Neuron (in vitro differentiated cells): Measurements from ENCODE around the gene ZKSCAN7.
"Not testable (repeated sequence)": the region's sequence is repeated elsewhere in the genome, so short reads cannot be mapped to it uniquely, and the experiment has no call there.

Source experiments
- H2AFZ ChIP-seq: one replicate; pipeline ENCODE4 v1.6.1; 2013; ENCODE audit warnings: low read depth, mild to moderate bottlenecking, inconsistent platforms, low read length, moderate library complexity
- H3K27me3 ChIP-seq: one replicate; pipeline ENCODE4 v1.6.1; 2013; ENCODE audit warnings: low read length; ENCODE audit not compliant: insufficient read depth
- H3K36me3 ChIP-seq: one replicate; pipeline ENCODE4 v1.6.1; 2013; ENCODE audit warnings: low read length; ENCODE audit not compliant: insufficient read depth
- H3K4me1 ChIP-seq: one replicate; pipeline ENCODE4 v1.6.1; 2013; ENCODE audit warnings: low read length; ENCODE audit not compliant: insufficient read depth
- H3K4me3 ChIP-seq: 2 replicates; pipeline ENCODE4 v1.5.1; 2013; ENCODE audit warnings: mild to moderate bottlenecking, low read length, moderate library complexity
- H3K9me3 ChIP-seq: one replicate; pipeline ENCODE4 v1.6.1; 2013; ENCODE audit warnings: low read length

The ZKSCAN7 gene

DNA sequence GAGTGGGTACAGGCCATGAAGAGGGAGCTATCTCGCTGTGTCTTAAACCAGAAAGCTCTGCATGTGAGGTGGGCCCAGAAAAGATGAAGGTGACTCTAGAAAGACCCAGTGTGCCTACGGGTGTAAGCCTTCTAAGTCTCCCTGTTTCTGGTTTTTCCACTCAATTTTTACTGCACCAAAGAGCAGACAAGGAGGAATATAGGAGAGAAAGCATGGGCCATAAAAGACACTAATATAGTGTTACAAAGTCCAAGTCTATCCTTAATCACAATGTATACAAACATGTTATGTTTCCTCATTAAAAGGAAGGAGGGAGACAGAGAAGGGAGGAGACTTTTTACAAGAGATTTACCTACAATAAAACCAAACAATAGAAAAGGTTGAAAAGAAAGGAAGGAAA, 24.1 kb upstream of the ZKSCAN7 start:
- no peaks in the 10 kb centered on the region for H3K4me1 ChIP-seq
- H3K36me3 ChIP-seq: no peaks in the 10 kb centered on the region
- H3K27me3 ChIP-seq: peaks cover 3% of the 10 kb centered on the region
- H3K9me3 ChIP-seq: no peaks in the 10 kb centered on the region
- no peak overlapping the region for H3K4me3 ChIP-seq
- H2AFZ ChIP-seq: no peak overlapping the region

DNA sequence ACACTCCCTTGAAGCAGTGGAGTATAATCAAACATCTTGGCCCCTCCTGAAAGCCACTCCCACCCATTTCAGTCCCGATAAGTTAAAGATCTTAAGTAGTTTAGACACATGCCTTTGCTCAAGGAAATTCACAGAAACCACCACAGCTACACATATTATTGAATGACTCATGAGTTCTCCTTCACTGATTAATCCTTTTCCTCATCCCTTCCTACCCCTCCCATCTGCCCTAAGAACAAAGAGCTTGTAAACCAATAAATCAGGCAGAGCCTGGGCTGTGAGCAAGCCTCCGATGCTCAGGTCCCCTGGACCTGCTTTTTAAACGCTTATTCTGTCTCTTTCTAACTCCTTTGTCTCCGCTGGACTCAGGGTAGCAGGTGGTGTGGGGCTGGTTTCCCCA, 20.3 kb upstream of the ZKSCAN7 start:
- not testable (repeated sequence) for H3K9me3 ChIP-seq, H3K27me3 ChIP-seq, H3K36me3 ChIP-seq, H2AFZ ChIP-seq, H3K4me1 ChIP-seq, H3K4me3 ChIP-seq

DNA sequence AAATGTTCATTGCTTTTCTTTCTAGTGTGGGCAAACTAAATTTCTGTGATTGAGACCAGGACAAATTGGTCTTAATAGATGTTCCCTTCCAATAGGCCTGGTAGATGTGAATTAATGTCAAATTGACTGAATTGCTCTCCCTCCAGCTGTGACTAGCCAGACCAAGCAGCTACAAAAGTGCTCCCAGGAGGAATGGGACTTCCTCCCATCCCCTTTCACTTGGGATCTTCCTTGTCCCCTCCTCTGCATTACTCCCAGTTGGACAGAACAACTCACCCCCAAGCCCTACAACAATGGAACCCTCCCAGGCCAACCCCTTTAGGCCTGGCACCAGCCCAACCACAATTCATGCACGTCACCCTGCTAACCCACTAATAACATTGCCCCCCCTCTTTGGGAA, 19.6 kb upstream of the ZKSCAN7 start:
- H3K36me3 ChIP-seq: no peaks in the 10 kb centered on the region
- H3K9me3 ChIP-seq: peaks cover 2% of the 10 kb centered on the region
- no peak overlapping the region for H2AFZ ChIP-seq
- peaks cover 3% of the 10 kb centered on the region for H3K27me3 ChIP-seq
- no peaks in the 10 kb centered on the region for H3K4me1 ChIP-seq
- H3K4me3 ChIP-seq: no peak overlapping the region

DNA sequence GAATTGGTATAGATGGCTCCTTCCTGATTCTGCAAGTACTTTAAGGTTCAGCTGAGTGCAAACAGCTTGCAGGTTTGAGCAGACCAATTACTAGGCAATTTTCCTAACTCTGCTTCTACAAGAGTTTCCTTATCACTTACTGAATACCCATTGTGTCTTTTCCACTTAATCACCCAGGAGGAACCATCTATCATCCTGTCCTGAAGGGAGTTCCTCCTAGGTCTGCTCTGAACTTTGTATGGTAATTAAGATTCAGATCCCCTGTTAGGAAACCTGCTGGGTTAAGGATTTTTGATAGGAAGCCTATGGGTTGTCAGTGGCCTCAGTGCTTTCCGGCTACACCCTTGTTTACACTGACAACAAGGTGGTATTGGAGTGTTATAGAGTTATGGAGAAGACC, 10.2 kb upstream of the ZKSCAN7 start:
- not testable (repeated sequence) for H3K27me3 ChIP-seq, H3K36me3 ChIP-seq, H3K9me3 ChIP-seq, H3K4me3 ChIP-seq, H3K4me1 ChIP-seq, H2AFZ ChIP-seq

DNA sequence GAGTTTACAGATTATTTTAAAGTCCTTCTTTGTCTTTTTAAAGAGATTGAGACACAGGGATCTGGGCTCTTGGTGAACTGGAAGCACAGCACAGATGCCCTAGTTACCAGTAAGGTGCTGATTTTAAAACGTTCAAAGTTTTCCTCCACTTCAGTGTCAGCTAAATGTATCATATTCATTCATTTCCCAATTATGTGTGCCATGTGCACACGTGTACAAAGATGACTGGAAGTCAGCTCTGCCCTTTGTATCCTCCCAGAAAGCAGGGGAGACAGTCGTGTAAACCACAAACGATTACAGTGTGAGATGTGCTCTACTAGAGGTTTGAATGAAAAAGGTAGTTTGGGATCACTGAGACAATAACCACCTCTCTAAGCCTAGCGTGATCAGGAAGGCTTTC, 730 bp downstream of the ZKSCAN7 start:
- Histone ChIP-seq H2AFZ (peak overlapping the region; percentile 95), H3K9me3 (peaks cover 28% of the 10 kb centered on the region), H3K36me3 (peaks cover 36% of the 10 kb centered on the region), H3K27me3 (peaks cover 10% of the 10 kb centered on the region), H3K4me1 (peaks cover 7% of the 10 kb centered on the region), H3K4me3 (peak overlapping the region; percentile 97)

DNA sequence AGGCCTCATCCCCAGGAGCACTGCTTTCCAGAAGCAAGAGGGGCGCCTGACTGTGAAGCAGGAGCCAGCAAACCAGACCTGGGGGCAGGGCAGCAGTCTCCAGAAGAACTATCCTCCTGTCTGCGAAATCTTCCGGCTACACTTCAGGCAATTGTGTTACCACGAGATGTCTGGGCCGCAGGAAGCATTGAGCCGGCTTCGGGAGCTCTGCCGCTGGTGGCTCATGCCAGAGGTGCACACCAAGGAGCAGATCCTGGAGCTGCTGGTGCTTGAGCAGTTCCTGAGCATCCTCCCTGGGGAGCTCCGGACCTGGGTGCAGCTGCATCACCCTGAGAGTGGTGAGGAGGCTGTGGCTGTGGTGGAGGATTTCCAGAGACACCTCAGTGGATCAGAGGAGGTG, 2.1 kb downstream of the ZKSCAN7 start:
- Histone ChIP-seq H3K27me3 (peaks cover 9% of the 10 kb centered on the region), H3K9me3 (peaks cover 40% of the 10 kb centered on the region), H3K36me3 (peaks cover 49% of the 10 kb centered on the region), H3K4me1 (peaks cover 7% of the 10 kb centered on the region), H2AFZ (no peak overlapping the region), H3K4me3 (no peak overlapping the region)

DNA sequence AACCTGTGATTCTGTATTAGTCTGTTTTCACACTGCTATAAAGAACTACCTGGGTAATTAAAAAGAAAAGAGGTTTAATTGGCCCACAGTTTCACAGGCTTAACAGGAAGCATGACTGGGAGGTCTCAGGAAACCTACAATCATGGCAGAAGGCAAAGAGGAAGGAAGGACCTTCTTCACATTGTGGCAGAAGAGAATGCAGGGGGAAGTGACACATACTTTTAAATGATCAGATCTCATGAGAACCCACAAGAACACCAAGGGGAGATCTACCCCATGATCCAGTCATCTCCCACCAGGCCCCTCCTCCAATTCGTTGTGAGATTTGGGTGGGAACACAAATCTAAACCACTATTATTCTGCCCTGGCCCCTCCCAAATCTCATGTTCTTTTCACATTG, 6.1 kb downstream of the ZKSCAN7 start:
- Histone ChIP-seq H3K4me3 (no peak overlapping the region), H3K27me3 (no peaks in the 10 kb centered on the region), H3K4me1 (peaks cover 3% of the 10 kb centered on the region), H2AFZ (no peak overlapping the region), H3K9me3 (peaks cover 57% of the 10 kb centered on the region), H3K36me3 (peaks cover 76% of the 10 kb centered on the region)

DNA sequence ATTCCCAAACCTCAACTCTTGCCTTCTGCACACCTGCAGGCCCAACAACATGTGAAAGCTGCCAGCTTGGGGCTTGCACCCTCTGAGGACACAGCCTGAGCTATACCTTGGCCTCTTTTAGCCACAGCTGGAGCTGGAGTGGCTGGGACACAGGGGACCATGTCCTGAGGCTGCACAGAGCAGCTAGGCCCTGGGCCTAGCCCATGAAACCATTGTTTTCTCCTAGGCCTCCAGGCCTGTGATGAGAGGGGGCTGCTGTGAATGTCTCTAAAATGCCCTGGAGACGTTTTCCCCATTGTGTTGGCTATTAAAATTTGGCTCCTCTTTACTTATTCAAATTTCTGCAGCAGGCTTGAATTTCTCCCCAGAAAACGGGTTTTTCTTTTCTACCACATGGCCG, 7.2 kb downstream of the ZKSCAN7 start:
- peaks cover 75% of the 10 kb centered on the region for H3K36me3 ChIP-seq
- H3K4me3 ChIP-seq: no peak overlapping the region
- H3K9me3 ChIP-seq: peaks cover 60% of the 10 kb centered on the region
- no peaks in the 10 kb centered on the region for H3K4me1 ChIP-seq
- H3K27me3 ChIP-seq: no peaks in the 10 kb centered on the region
- no peak overlapping the region for H2AFZ ChIP-seq

DNA sequence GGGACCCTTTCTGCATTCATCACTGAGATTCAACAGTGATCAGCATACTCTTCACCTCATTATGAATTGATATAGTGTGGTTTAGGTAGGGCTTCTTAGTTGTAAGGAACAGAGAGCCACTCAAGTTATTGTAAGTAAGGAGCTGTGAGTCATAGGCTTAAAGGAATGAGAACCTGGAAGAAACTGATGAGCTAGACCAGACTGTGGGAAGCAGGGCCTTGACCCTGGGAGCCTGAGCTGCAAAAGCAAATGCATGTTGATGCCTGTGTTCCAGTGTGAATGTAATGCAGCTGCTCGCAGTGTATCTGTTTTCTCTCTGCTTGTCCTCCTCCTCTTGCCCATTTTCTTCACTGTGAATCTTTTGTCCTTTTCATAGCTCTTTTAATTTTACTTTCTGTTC, 13.6 kb downstream of the ZKSCAN7 start:
- H3K9me3 ChIP-seq: peaks cover 63% of the 10 kb centered on the region
- H3K36me3 ChIP-seq: peaks cover 78% of the 10 kb centered on the region
- no peaks in the 10 kb centered on the region for H3K27me3 ChIP-seq
- no peak overlapping the region for H2AFZ ChIP-seq
- H3K4me3 ChIP-seq: no peak overlapping the region
- no peaks in the 10 kb centered on the region for H3K4me1 ChIP-seq

DNA sequence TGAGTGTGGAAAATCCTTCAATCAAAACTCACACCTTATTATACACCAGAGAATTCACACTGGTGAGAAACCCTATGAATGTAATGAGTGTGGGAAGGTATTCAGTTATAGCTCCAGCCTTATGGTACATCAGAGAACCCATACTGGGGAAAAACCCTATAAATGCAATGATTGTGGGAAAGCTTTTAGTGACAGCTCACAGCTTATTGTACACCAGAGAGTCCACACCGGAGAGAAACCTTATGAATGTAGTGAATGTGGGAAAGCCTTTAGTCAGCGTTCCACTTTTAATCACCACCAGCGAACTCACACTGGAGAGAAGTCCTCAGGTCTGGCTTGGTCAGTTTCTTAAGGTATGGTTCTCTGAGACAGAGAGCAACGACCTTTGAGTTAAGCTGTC, 16.0 kb downstream of the ZKSCAN7 start:
- Histone ChIP-seq H3K36me3 (peaks cover 61% of the 10 kb centered on the region), H3K9me3 (peaks cover 52% of the 10 kb centered on the region)

DNA sequence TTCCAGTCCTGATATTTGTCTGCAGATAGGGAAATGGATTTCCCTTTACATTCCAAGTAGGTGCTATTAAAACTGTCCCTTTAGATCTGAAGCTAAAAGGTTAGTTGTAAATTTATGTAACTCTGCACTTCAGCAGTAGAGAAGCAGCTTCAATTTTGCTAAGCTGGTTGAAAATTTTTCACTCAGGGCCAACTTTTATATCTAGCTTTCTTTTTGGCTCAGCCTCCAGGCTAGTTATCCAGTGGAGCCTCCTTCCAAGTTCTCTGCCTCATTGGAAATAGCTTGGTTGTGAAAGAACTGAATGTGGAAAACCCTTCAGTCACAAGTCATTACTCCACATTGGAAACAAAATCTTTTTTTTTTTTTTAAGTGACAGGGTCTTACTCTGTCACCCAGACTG, 21.6 kb downstream of the ZKSCAN7 start:
- Histone ChIP-seq H2AFZ (no peak overlapping the region), H3K36me3 (peaks cover 31% of the 10 kb centered on the region)

More for the DNA sequence above, 16.0 kb downstream of the ZKSCAN7 start:
- Histone ChIP-seq H3K4me1 (no peaks in the 10 kb centered on the region), H2AFZ (no peak overlapping the region), H3K4me3 (no peak overlapping the region), H3K27me3 (no peaks in the 10 kb centered on the region)

DNA sequence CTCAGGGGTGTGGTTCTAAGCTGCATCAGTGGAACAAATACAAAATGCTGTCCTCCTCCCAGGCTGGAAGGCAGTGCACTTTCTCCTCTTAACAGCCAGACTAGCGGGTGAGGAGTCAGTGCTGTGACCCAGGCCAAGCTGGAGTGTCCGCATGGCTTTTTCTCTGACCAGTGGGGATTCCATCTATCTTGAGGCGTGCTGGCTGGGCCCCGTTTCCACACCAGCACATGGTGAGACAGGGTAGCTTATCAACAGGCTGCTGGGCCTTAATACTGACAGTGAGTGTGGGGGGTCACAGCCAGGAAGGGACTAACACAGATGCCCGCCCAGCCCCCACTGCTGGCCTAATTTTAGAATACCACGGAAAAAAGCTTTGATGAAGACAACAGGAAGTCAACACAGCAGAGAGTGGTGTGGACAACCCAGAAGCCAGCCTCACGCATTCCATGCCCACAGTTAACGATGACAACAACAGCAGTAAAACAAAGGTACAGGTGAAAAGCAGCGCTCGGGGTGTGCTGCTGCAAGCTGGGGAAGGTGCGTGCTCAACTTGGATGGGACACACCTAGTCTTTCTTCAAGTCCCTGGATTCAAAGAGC, 22.5 kb downstream of the ZKSCAN7 start:
- not testable (repeated sequence) for H3K4me3 ChIP-seq, H3K27me3 ChIP-seq, H2AFZ ChIP-seq, H3K4me1 ChIP-seq
- peaks cover 22% of the 10 kb centered on the region for H3K36me3 ChIP-seq
- H3K9me3 ChIP-seq: peaks cover 16% of the 10 kb centered on the region

More for the DNA sequence above, 21.6 kb downstream of the ZKSCAN7 start:
- H3K9me3 ChIP-seq: peaks cover 22% of the 10 kb centered on the region
- no peaks in the 10 kb centered on the region for H3K4me1 ChIP-seq
- H3K4me3 ChIP-seq: no peak overlapping the region
- H3K27me3 ChIP-seq: no peaks in the 10 kb centered on the region

DNA sequence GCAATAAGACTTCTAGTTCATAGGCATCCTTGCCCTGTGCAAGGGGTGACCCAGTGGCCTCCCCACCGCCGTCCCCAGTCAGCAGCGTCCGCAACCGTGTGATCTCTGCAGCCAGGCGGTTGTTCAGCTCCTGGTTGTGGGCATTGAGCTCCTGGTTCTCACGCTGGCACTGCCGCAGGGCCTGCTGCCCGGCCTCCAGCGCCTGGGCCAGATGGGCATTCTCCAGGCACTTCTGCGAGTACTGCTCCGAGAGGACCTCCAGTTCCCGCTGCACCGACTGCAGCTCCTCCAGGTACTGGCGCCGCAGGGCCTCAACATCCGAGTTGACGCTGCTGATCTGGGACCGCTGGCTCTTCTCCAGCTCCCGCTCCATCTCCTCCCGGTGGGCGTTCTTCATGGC, 23.3 kb downstream of the ZKSCAN7 start:
- not testable (repeated sequence) for H3K4me3 ChIP-seq, H3K4me1 ChIP-seq, H2AFZ ChIP-seq, H3K27me3 ChIP-seq
- Histone ChIP-seq H3K9me3 (peaks cover 16% of the 10 kb centered on the region), H3K36me3 (peaks cover 17% of the 10 kb centered on the region)

DNA sequence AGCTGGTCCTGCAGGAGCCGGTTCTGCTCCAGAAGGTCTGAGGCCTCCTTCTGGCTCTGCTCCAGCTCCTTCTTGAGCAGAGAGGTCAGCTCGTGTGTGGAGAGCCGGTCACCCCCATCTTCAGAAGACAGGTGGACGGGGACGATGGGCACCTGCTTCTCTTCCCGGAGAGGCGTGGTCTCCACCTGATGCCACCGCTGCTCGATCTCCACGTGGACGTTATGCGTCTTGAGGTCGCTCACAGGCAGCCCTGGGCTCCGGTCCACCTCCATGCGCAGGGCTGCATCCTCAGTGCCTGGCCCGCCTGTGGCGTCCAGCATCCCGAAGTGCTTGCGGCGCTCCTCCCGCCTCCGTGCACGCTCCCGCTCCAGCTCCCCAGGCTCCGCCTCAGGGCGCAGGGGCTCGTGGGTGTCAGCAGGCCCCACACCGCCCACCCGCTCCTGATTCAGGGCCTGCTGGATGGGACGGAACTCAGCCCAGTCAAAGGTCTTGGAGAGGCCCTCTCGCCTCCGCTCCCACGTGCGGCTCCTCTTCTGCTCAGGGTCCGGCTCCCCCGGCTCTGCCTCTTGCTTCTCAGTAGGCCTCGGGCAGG, 24.0 kb downstream of the ZKSCAN7 start:
- not testable (repeated sequence) for H3K4me1 ChIP-seq, H3K27me3 ChIP-seq, H3K4me3 ChIP-seq, H2AFZ ChIP-seq
- peaks cover 16% of the 10 kb centered on the region for H3K36me3 ChIP-seq
- peaks cover 15% of the 10 kb centered on the region for H3K9me3 ChIP-seq
